Urinary bladder (tissue), 4 donors: ENCODE measurements around the gene ODC1. TPM values are rescaled to one million over a fixed set of nuclear protein-coding genes. Genes with fewer than 3 reads are reported as not detected.

Source experiments
- DNase-seq: peaks from one replicate; pipeline ENCODE4 v3.0.0-alpha.2; 2015; ENCODE audit errors: extremely low spot score
- H3K27ac ChIP-seq: one replicate; pipeline ENCODE4 v1.5.1; 2013; ENCODE audit warnings: low read depth, mild to moderate bottlenecking, moderate library complexity
- H3K36me3 ChIP-seq: one replicate; pipeline ENCODE4 v1.6.1; 2013; ENCODE audit warnings: mild to moderate bottlenecking, moderate library complexity; ENCODE audit not compliant: insufficient read depth
- H3K4me1 ChIP-seq: one replicate; pipeline ENCODE4 v1.6.1; 2013; ENCODE audit warnings: mild to moderate bottlenecking, moderate library complexity; ENCODE audit not compliant: insufficient read depth
- H3K4me3 ChIP-seq: one replicate; pipeline ENCODE4 v1.5.1; 2013; ENCODE audit warnings: low read depth, low read length
- WGBS: extraction: QIAGEN DNeasy Blood & Tissue Kit; methylation state at CpG from one replicate; pipeline ENCODE4 v1.1.7; 2013; 5-methylcytosine and 5-hydroxymethylcytosine counted together
- polyA plus RNA-seq: library from polyadenylated mRNA; stranded (reverse); fragments of 200-250 nt; gene quantifications from one replicate; pipeline ENCODE4 v1.2.3, GENCODE V29; 2013
- total RNA-seq: library from RNA; depleted of rRNA; stranded (reverse); fragments of >200 nt; gene quantifications from one replicate; pipeline ENCODE4 v1.2.3, GENCODE V29; 2014
- donor health status: healthy with polysubstance abuse.
- donor health status: healthy.

The ODC1 gene
- total and polyA plus RNA-seq, 2 donors = 62.6 to 68.3 TPM

GRCh38 chr2:10486601-10487079 lies 38.5 kb upstream of the ODC1 start:
- DNase-seq = no peak
- H3K36me3 ChIP-seq = no peaks in the 10 kb centered on the region
- no peak overlapping the region for H3K27ac ChIP-seq
- WGBS = 69% methylated on average over 5 of the region's 5 CpGs
- H3K4me3 ChIP-seq = no peak overlapping the region
- H3K4me1 ChIP-seq = no peaks in the 10 kb centered on the region

- H3K4me1 ChIP-seq = no peaks in the 10 kb centered on the region
- no peaks in the 10 kb centered on the region for H3K36me3 ChIP-seq
- no peak overlapping the region for H3K27ac ChIP-seq
- no peak overlapping the region for H3K4me3 ChIP-seq
- WGBS = 73% methylated on average over 1 of the region's 1 CpG
- DNase-seq = no peak
Observed at GRCh38 chr2:10486091-10486490, 38.0 kb upstream of the ODC1 start.

GRCh38 chr2:10482913-10483312 lies 34.8 kb upstream of the ODC1 start:
- no peak for DNase-seq
- H3K4me3 ChIP-seq = no peak overlapping the region
- no peaks in the 10 kb centered on the region for H3K36me3 ChIP-seq
- H3K4me1 ChIP-seq = no peaks in the 10 kb centered on the region
- WGBS = 22% methylated on average over 7 of the region's 7 CpGs
- H3K27ac ChIP-seq = no peak overlapping the region

- 65% methylated on average over 8 of the region's 8 CpGs for WGBS
Observed at GRCh38 chr2:10482460-10482859, 34.3 kb upstream of the ODC1 start.

GRCh38 chr2:10481666-10482157 lies 33.6 kb upstream of the ODC1 start:
- DNase-seq = no peak
- H3K36me3 ChIP-seq = no peaks in the 10 kb centered on the region
- no peak overlapping the region for H3K4me3 ChIP-seq
- WGBS = 90% methylated on average over 10 of the region's 10 CpGs
- H3K4me1 ChIP-seq = no peaks in the 10 kb centered on the region
- H3K27ac ChIP-seq = no peak overlapping the region

More at GRCh38 chr2:10482460-10482859, 34.3 kb upstream of the ODC1 start:
- Histone ChIP-seq H3K27ac (no peak overlapping the region), H3K4me1 (no peaks in the 10 kb centered on the region), H3K36me3 (no peaks in the 10 kb centered on the region), H3K4me3 (no peak overlapping the region)
- no peak for DNase-seq

GRCh38 chr2:10481055-10481665 lies 33.0 kb upstream of the ODC1 start:
- 89% methylated on average over 3 of the region's 3 CpGs for WGBS

GRCh38 chr2:10480359-10480949 lies 32.3 kb upstream of the ODC1 start:
- 97% methylated on average over 2 of the region's 2 CpGs for WGBS
- H3K4me1 ChIP-seq = no peaks in the 10 kb centered on the region
- DNase-seq = no peak
- H3K27ac ChIP-seq = no peak overlapping the region
- no peak overlapping the region for H3K4me3 ChIP-seq
- H3K36me3 ChIP-seq = no peaks in the 10 kb centered on the region

More at GRCh38 chr2:10481055-10481665, 33.0 kb upstream of the ODC1 start:
- H3K27ac ChIP-seq = no peak overlapping the region
- no peaks in the 10 kb centered on the region for H3K4me1 ChIP-seq
- DNase-seq = no peak
- no peaks in the 10 kb centered on the region for H3K36me3 ChIP-seq
- no peak overlapping the region for H3K4me3 ChIP-seq

GRCh38 chr2:10478916-10479315 lies 30.8 kb upstream of the ODC1 start:
- WGBS = 72% methylated on average over 12 of the region's 12 CpGs
- H3K36me3 ChIP-seq = no peaks in the 10 kb centered on the region
- DNase-seq = no peak
- H3K4me1 ChIP-seq = no peaks in the 10 kb centered on the region
- no peak overlapping the region for H3K27ac ChIP-seq
- no peak overlapping the region for H3K4me3 ChIP-seq

GRCh38 chr2:10478298-10478625 lies 30.1 kb upstream of the ODC1 start:
- Histone ChIP-seq H3K4me1 (no peaks in the 10 kb centered on the region), H3K27ac (no peak overlapping the region), H3K4me3 (no peak overlapping the region), H3K36me3 (no peaks in the 10 kb centered on the region)
- WGBS = 84% methylated on average over 12 of the region's 12 CpGs
- no peak for DNase-seq

GRCh38 chr2:10477443-10478297 lies 29.5 kb upstream of the ODC1 start:
- no peaks in the 10 kb centered on the region for H3K4me1 ChIP-seq
- no peaks in the 10 kb centered on the region for H3K36me3 ChIP-seq
- no peak for DNase-seq
- 50% methylated on average over 16 of the region's 16 CpGs for WGBS
- no peak overlapping the region for H3K27ac ChIP-seq
- H3K4me3 ChIP-seq = no peak overlapping the region

- Histone ChIP-seq H3K4me3 (no peak overlapping the region), H3K36me3 (no peaks in the 10 kb centered on the region), H3K27ac (no peak overlapping the region), H3K4me1 (no peaks in the 10 kb centered on the region)
- 89% methylated on average over 12 of the region's 12 CpGs for WGBS
- no peak for DNase-seq
Observed at GRCh38 chr2:10476723-10477442, 28.8 kb upstream of the ODC1 start.

GRCh38 chr2:10475811-10476660 lies 27.9 kb upstream of the ODC1 start:
- no peak for DNase-seq
- H3K4me1 ChIP-seq = no peaks in the 10 kb centered on the region
- no peaks in the 10 kb centered on the region for H3K36me3 ChIP-seq
- 86% methylated on average over 22 of the region's 22 CpGs for WGBS
- no peak overlapping the region for H3K4me3 ChIP-seq
- no peak overlapping the region for H3K27ac ChIP-seq
